Neural progenitor cell (in vitro differentiated cells): ENCODE results near the gene ZIC4. TPM values are rescaled to one million over a fixed set of nuclear protein-coding genes. Genes with fewer than 3 reads are reported as not detected.

Experiments used
- DNase-seq: peaks from one replicate; pipeline ENCODE4 v3.0.0-alpha.2; 2016; ENCODE audit warnings: low spot score
- H2AFZ ChIP-seq: fragments of 200-600 bp; sonication (generic); replicated peaks from 2 replicates; pipeline ENCODE4 v1.6.1; 2016; ENCODE audit warnings: antibody characterized with exemption
- H3F3A ChIP-seq: fragments of 200-600 bp; sonication (generic); 2 replicates; pipeline ENCODE4 v1.6.1; 2016; ENCODE audit warnings: antibody characterized with exemption, low read depth
- H3K27ac ChIP-seq: fragments of 200-600 bp; sonication (generic); 2 replicates; pipeline ENCODE4 v1.5.1; 2016; ENCODE audit warnings: mild to moderate bottlenecking
- H3K27me3 ChIP-seq: fragments of 200-600 bp; sonication (generic); 2 replicates; pipeline ENCODE4 v1.6.1; 2016; ENCODE audit warnings: mild to moderate bottlenecking, moderate library complexity
- H3K36me3 ChIP-seq: fragments of 200-600 bp; sonication (generic); 2 replicates; pipeline ENCODE4 v1.5.1; 2016
- H3K4me1 ChIP-seq: fragments of 200-600 bp; sonication (generic); 2 replicates; pipeline ENCODE4 v1.6.1; 2016; ENCODE audit warnings: mixed run types
- H3K4me2 ChIP-seq: fragments of 200-600 bp; sonication (generic); 2 replicates; pipeline ENCODE4 v1.6.1; 2016
- H3K4me3 ChIP-seq: fragments of 200-600 bp; sonication (generic); 2 replicates; pipeline ENCODE4 v1.5.1; 2016
- H3K79me2 ChIP-seq: fragments of 200-600 bp; sonication (generic); 2 replicates; pipeline ENCODE4 v1.6.1; 2016; ENCODE audit warnings: low read depth
- H3K9ac ChIP-seq: fragments of 200-600 bp; sonication (generic); 2 replicates; pipeline ENCODE4 v1.6.1; 2016
- H3K9me3 ChIP-seq: fragments of 200-600 bp; sonication (generic); 2 replicates; pipeline ENCODE4 v1.5.1; 2016; ENCODE audit warnings: low read depth
- H4K20me1 ChIP-seq: fragments of 200-600 bp; sonication (generic); 2 replicates; pipeline ENCODE4 v1.6.1; 2016; ENCODE audit warnings: low read depth
- H3K27ac Mint-ChIP-seq: 3 replicates; pipeline ENCODE4 v1.8.0; 2021; ENCODE audit warnings: mixed read lengths
- H3K27me3 Mint-ChIP-seq: 2 replicates; pipeline ENCODE4 v1.8.0; 2022; ENCODE audit warnings: low read depth, mild to moderate bottlenecking, inconsistent platforms, moderate library complexity, mixed read lengths; ENCODE audit not compliant: insufficient read depth
- H3K36me3 Mint-ChIP-seq: 3 replicates; pipeline ENCODE4 v1.8.0; 2021; ENCODE audit warnings: mixed read lengths
- H3K4me1 Mint-ChIP-seq: 3 replicates; pipeline ENCODE4 v1.8.0; 2021; ENCODE audit warnings: mixed read lengths
- H3K4me3 Mint-ChIP-seq: 3 replicates; pipeline ENCODE4 v1.8.0; 2021; ENCODE audit warnings: mild to moderate bottlenecking, moderate library complexity, mixed read lengths
- H3K9me3 Mint-ChIP-seq: 3 replicates; pipeline ENCODE4 v1.8.0; 2020; ENCODE audit warnings: mixed read lengths
- EZH2 ChIP-seq: fragments of 200-600 bp; sonication (generic); IDR thresholded peaks from 2 replicates; pipeline ENCODE4 v1.6.1; 2017; ENCODE audit warnings: antibody characterized with exemption, mild to moderate bottlenecking, moderate library complexity
- EZH2phosphoT487 ChIP-seq: fragments of 200-600 bp; sonication (generic); IDR thresholded peaks from 2 replicates; pipeline ENCODE4 v1.6.1; 2017; ENCODE audit warnings: antibody characterized with exemption
- total RNA-seq: library from RNA; depleted of rRNA; stranded (reverse); fragments of >200 nt; gene quantifications from 2 replicates; pipeline ENCODE4 v1.2.3, GENCODE V29; 2015; ENCODE audit warnings: low replicate concordance
- TF ChIP-seq, protein P1 (sequence below): fragments of 200-600 bp; sonication (generic); IDR thresholded peaks from 2 replicates; pipeline ENCODE4 v1.5.1; 2017; ENCODE audit warnings: antibody characterized with exemption, mild to moderate bottlenecking

Gene ZIC4
- total RNA-seq, 1 donor from 2014 or later, result 0.64 TPM

DNA sequence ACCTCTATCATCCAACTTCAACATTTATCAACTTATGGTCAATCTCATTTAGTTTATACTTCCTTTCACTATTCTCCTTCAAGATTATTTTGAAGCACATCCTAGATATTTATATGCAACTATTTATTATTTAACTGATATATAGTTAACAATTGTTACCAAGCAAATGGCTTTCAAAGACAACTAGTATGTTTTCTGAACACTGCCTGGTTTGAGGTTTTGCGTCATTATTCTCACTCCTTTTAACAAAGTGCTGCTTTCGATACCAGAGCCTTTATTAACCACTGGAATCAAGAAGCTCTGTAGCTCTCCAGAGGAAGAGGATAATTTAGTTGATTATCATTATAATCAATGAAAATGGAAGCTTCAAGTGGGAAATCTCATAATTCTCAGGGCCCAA is 22.4 kb upstream of the ZIC4 start:
- Mint-ChIP-seq H3K36me3 (peaks cover 28% of the 10 kb centered on the region), H3K27me3 (peaks cover 8% of the 10 kb centered on the region), H3K27ac (no peak overlapping the region), H3K4me3 (no peak overlapping the region), H3K9me3 (peaks cover 6% of the 10 kb centered on the region), H3K4me1 (peaks cover 37% of the 10 kb centered on the region)
- peaks cover 10% of the 10 kb centered on the region for H3K4me1 ChIP-seq
- no peak overlapping the region for H3K27ac ChIP-seq
- no peaks in the 10 kb centered on the region for H3F3A ChIP-seq
- H3K27me3 ChIP-seq, result peaks cover 77% of the 10 kb centered on the region
- H3K9ac ChIP-seq, result no peak overlapping the region
- no peak overlapping the region for H2AFZ ChIP-seq
- no peaks in the 10 kb centered on the region for H3K9me3 ChIP-seq
- H3K4me3 ChIP-seq, result no peak overlapping the region
- no peak overlapping the region for H3K4me2 ChIP-seq
- no peaks in the 10 kb centered on the region for H3K36me3 ChIP-seq
- TF ChIP-seq, protein P1, sequence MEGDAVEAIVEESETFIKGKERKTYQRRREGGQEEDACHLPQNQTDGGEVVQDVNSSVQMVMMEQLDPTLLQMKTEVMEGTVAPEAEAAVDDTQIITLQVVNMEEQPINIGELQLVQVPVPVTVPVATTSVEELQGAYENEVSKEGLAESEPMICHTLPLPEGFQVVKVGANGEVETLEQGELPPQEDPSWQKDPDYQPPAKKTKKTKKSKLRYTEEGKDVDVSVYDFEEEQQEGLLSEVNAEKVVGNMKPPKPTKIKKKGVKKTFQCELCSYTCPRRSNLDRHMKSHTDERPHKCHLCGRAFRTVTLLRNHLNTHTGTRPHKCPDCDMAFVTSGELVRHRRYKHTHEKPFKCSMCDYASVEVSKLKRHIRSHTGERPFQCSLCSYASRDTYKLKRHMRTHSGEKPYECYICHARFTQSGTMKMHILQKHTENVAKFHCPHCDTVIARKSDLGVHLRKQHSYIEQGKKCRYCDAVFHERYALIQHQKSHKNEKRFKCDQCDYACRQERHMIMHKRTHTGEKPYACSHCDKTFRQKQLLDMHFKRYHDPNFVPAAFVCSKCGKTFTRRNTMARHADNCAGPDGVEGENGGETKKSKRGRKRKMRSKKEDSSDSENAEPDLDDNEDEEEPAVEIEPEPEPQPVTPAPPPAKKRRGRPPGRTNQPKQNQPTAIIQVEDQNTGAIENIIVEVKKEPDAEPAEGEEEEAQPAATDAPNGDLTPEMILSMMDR, result no peak
- no peak for TF ChIP-seq EZH2phosphoT487
- H3K79me2 ChIP-seq, result no peaks in the 10 kb centered on the region
- DNase-seq, result no peak
- peaks cover 14% of the 10 kb centered on the region for H4K20me1 ChIP-seq

DNA sequence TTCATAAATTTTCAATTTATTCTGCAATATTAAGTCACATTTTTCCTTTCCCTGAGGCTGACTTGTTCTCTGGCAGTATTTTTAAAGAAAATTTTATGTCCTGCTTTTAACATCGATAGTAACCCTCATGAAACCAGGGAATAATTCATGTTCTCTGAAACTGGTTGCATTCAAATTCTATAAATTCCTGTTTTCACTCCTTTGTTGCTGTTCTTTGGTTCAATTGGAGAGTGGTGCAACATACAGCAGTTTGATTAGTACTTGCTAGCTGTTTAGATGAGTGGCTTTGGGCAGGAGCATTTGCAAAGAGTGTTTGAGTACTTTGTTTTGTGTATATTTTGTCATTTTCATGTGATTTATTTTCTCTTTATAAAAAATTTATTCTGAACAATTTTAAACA is 22.0 kb upstream of the ZIC4 start:
- peaks cover 81% of the 10 kb centered on the region for H3K27me3 ChIP-seq
- H3K4me1 ChIP-seq, result peaks cover 10% of the 10 kb centered on the region
- peaks cover 19% of the 10 kb centered on the region for H4K20me1 ChIP-seq
- H3K9me3 Mint-ChIP-seq, result peaks cover 3% of the 10 kb centered on the region
- no peak overlapping the region for H3K9ac ChIP-seq
- H2AFZ ChIP-seq, result no peak overlapping the region
- peaks cover 2% of the 10 kb centered on the region for H3F3A ChIP-seq
- H3K27ac ChIP-seq, result no peak overlapping the region
- H3K4me3 Mint-ChIP-seq, result no peak overlapping the region
- no peak overlapping the region for H3K4me2 ChIP-seq
- peaks cover 42% of the 10 kb centered on the region for H3K4me1 Mint-ChIP-seq
- no peak overlapping the region for H3K4me3 ChIP-seq
- no peak for DNase-seq
- H3K27me3 Mint-ChIP-seq, result peaks cover 12% of the 10 kb centered on the region
- no peaks in the 10 kb centered on the region for H3K36me3 ChIP-seq
- H3K9me3 ChIP-seq, result no peaks in the 10 kb centered on the region
- peaks cover 26% of the 10 kb centered on the region for H3K36me3 Mint-ChIP-seq
- no peak overlapping the region for H3K27ac Mint-ChIP-seq
- TF ChIP-seq EZH2 (no peak), EZH2phosphoT487 (no peak)
- TF ChIP-seq, protein P1, result no peak
- H3K79me2 ChIP-seq, result no peaks in the 10 kb centered on the region

DNA sequence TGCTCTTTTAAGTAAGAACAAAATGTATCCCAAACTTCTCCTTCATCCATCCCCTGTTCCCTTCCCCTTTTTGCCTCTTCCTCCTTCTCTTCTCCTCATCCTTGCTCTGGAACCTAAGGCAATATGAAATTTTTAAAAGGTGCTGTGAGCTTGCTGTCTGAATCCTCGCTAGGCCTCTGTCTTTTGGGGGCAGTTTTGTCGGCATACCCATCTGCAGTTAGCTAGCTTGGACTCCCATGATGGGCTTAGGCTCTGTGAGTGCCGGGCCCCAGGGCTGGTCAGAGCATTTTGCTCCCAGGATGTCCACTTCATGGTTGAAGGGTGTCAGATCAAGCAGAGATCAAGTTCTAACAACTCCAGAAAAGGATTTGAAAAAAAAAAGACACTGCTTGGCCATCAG is 21.4 kb upstream of the ZIC4 start:
- no peak overlapping the region for H2AFZ ChIP-seq
- no peak overlapping the region for H3K9ac ChIP-seq
- H3K79me2 ChIP-seq, result no peaks in the 10 kb centered on the region
- DNase-seq, result no peak
- peaks cover 87% of the 10 kb centered on the region for H3K27me3 ChIP-seq
- H3K4me2 ChIP-seq, result no peak overlapping the region
- no peaks in the 10 kb centered on the region for H3K36me3 ChIP-seq
- H3K27ac ChIP-seq, result no peak overlapping the region
- peaks cover 22% of the 10 kb centered on the region for H4K20me1 ChIP-seq
- no peaks in the 10 kb centered on the region for H3K9me3 ChIP-seq
- Mint-ChIP-seq H3K9me3 (no peaks in the 10 kb centered on the region), H3K4me1 (peaks cover 45% of the 10 kb centered on the region), H3K27me3 (peaks cover 12% of the 10 kb centered on the region), H3K4me3 (peak overlapping the region; percentile 75), H3K27ac (peak overlapping the region; percentile 97), H3K36me3 (peaks cover 23% of the 10 kb centered on the region)
- H3K4me1 ChIP-seq, result peaks cover 10% of the 10 kb centered on the region
- no peak for TF ChIP-seq EZH2
- TF ChIP-seq, protein P1, result no peak
- TF ChIP-seq EZH2phosphoT487, result no peak
- no peak overlapping the region for H3K4me3 ChIP-seq
- peaks cover 8% of the 10 kb centered on the region for H3F3A ChIP-seq

DNA sequence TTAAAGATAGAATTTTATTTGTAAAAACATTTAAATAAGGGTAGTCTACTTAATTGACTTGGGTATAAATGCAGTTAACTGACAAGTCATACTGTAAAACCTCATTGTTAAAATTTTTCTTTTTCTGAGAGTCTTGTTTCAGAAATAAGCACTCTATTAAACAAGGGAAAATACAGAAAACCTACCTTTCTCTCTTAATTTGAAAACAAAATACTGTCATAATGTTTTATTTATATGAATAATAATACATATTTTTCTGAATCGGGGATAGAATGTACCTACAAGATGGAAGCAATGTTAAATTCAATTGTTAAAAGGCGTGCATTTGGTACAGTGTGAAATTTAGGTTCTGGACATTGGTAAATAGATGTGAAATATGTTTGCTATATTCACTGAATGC is 20.6 kb upstream of the ZIC4 start:
- Histone ChIP-seq H3K4me3 (no peak overlapping the region), H3K4me1 (peaks cover 10% of the 10 kb centered on the region), H3K27ac (no peak overlapping the region), H3K36me3 (no peaks in the 10 kb centered on the region), H3K9me3 (no peaks in the 10 kb centered on the region), H3K79me2 (no peaks in the 10 kb centered on the region), H3F3A (peaks cover 13% of the 10 kb centered on the region), H3K4me2 (no peak overlapping the region), H3K9ac (no peak overlapping the region), H2AFZ (no peak overlapping the region), H3K27me3 (peaks cover 92% of the 10 kb centered on the region), H4K20me1 (peaks cover 30% of the 10 kb centered on the region)
- Mint-ChIP-seq H3K27me3 (peaks cover 12% of the 10 kb centered on the region), H3K27ac (no peak overlapping the region), H3K4me1 (peaks cover 53% of the 10 kb centered on the region), H3K36me3 (peaks cover 16% of the 10 kb centered on the region), H3K9me3 (no peaks in the 10 kb centered on the region), H3K4me3 (no peak overlapping the region)
- no peak for TF ChIP-seq EZH2
- TF ChIP-seq, protein P1, result no peak
- TF ChIP-seq EZH2phosphoT487, result no peak
- no peak for DNase-seq
